ENCODE results near the gene PRDM16.

PRDM16 gene

GRCh38 chr1:3024588-3024987 is 44.4 kb upstream of the PRDM16 start:
- TF ChIP-seq ISL1 (CRISPR knock-in tag; IDR thresholded peaks at IDR 0.05) (no peak), SNAI2 (CRISPR knock-in tag; IDR thresholded peaks at IDR 0.05) (no peak), ZFP30 (CRISPR knock-in tag; IDR thresholded peaks at IDR 0.05) (no peak), ZFP3 (CRISPR knock-in tag; IDR thresholded peaks at IDR 0.05) (no peak), OSR1 (CRISPR knock-in tag; IDR thresholded peaks at IDR 0.05) (no peak), BACH2 (CRISPR knock-in tag; IDR thresholded peaks at IDR 0.05; ENCODE audit: borderline replicate concordance) (no peak), GLIS3 (CRISPR knock-in tag; IDR thresholded peaks at IDR 0.05) (no peak), CREB5 (CRISPR knock-in tag; IDR thresholded peaks at IDR 0.05; ENCODE audit: low read depth) (no peak), RARB (CRISPR knock-in tag; IDR thresholded peaks at IDR 0.05) (no peak), TCF4 (CRISPR knock-in tag; IDR thresholded peaks at IDR 0.05; ENCODE audit: borderline replicate concordance) (no peak), POU6F1 (CRISPR knock-in tag; IDR thresholded peaks at IDR 0.05; ENCODE audit: borderline replicate concordance, low read depth) (no peak), TSHZ2 (CRISPR knock-in tag; IDR thresholded peaks at IDR 0.05) (no peak), PATZ1 (CRISPR knock-in tag; IDR thresholded peaks at IDR 0.05; ENCODE audit: borderline replicate concordance) (no peak), ZNF565 (CRISPR knock-in tag; conservative IDR thresholded peaks at IDR 0.05; ENCODE audit: low read depth) (no peak)
- ATAC-seq, result no peak

GRCh38 chr1:3026124-3026523 is 42.9 kb upstream of the PRDM16 start:
- TF ChIP-seq SNAI2 (CRISPR knock-in tag; IDR thresholded peaks at IDR 0.05) (no peak), ZNF8 (CRISPR knock-in tag; IDR thresholded peaks at IDR 0.05) (no peak), ESRRG (CRISPR knock-in tag; IDR thresholded peaks at IDR 0.05) (no peak), ISL1 (CRISPR knock-in tag; IDR thresholded peaks at IDR 0.05) (no peak), ZC3H10 (CRISPR knock-in tag; IDR thresholded peaks at IDR 0.05) (no peak), BACH2 (CRISPR knock-in tag; IDR thresholded peaks at IDR 0.05; ENCODE audit: borderline replicate concordance) (no peak), RARB (CRISPR knock-in tag; IDR thresholded peaks at IDR 0.05) (no peak), ZFP30 (CRISPR knock-in tag; IDR thresholded peaks at IDR 0.05) (no peak), CSDC2 (CRISPR knock-in tag; IDR thresholded peaks at IDR 0.05) (no peak), CREB5 (CRISPR knock-in tag; IDR thresholded peaks at IDR 0.05; ENCODE audit: low read depth) (no peak), TOX (CRISPR knock-in tag; IDR thresholded peaks at IDR 0.05; ENCODE audit: borderline replicate concordance) (no peak), ZNF70 (CRISPR knock-in tag; IDR thresholded peaks at IDR 0.05) (no peak), GLIS3 (CRISPR knock-in tag; IDR thresholded peaks at IDR 0.05) (no peak), OSR1 (CRISPR knock-in tag; IDR thresholded peaks at IDR 0.05) (no peak), TSHZ2 (CRISPR knock-in tag; IDR thresholded peaks at IDR 0.05) (no peak), ZFP3 (CRISPR knock-in tag; IDR thresholded peaks at IDR 0.05) (no peak), ZNF565 (CRISPR knock-in tag; conservative IDR thresholded peaks at IDR 0.05; ENCODE audit: low read depth) (no peak)
- no peak for ATAC-seq
